HCT116 (cell line): ENCODE data around the gene FLG. TPM values are rescaled to one million over a fixed set of nuclear protein-coding genes. Genes with fewer than 3 reads are reported as not detected.

Source experiments
- ATAC-seq: fragments of 200-7000 bp; cut with Tn5 transposase; 2 replicates; pipeline ENCODE4 v1.9.1; 2020; ENCODE audit warnings: mild to moderate bottlenecking, moderate library complexity
- BruUV-seq: library from RNA; stranded (reverse); fragments of 400-500 nt; replicated peaks from 2 replicates; lab custom pipeline; 2021; lab: Mats Ljungman, UMichigan
- CTCF ChIA-PET: fragments of 300-600 bp; sonication (Branson Sonifier 250); formaldehyde crosslinking; loops from one replicate; lab custom pipeline; 2021; ENCODE audit warnings: antibody characterized with exemption; lab: Charles Lee
- POLR2A ChIA-PET: fragments of 300-600, 350-600 bp; sonication (Branson Sonifier 250); formaldehyde crosslinking; loops from one replicate; lab custom pipeline; 2021; ENCODE audit warnings: antibody characterized with exemption; lab: Charles Lee
- RAD21 ChIA-PET, 2 experiments: fragments of 300-600 bp; sonication (Branson Sonifier 250); formaldehyde crosslinking; loops; one replicate each; lab custom pipeline; 2023; ENCODE audit warnings: low total read pairs in 2 of 2; ENCODE audit not compliant: uncharacterized antibody in 2 of 2, unreplicated experiment in 2 of 2, low non-redundant PET in 1 of 2; lab: Charles Lee
- DNase-seq: peaks from one replicate; pipeline ENCODE4 v3.0.0-alpha.2; 2010; ENCODE audit warnings: low read depth, low spot score
- H2AFZ ChIP-seq: fragments of 200-600 bp; shearing (Covaris generic), sonication (generic); 2 replicates; pipeline ENCODE4 v1.6.1; 2017; ENCODE audit warnings: low read depth, mixed run types, mixed read lengths, antibody characterized with exemption, low read length; ENCODE audit not compliant: poor library complexity, severe bottlenecking
- H3K27ac ChIP-seq: 2 replicates; pipeline ENCODE4 v1.5.1; 2012; ENCODE audit warnings: low read depth, low read length
- H3K27me3 ChIP-seq: fragments of 200-600 bp; sonication (generic); 2 replicates; pipeline ENCODE4 v1.6.1; 2016; ENCODE audit warnings: mixed run types, low read length, mixed read lengths; ENCODE audit not compliant: insufficient read depth
- H3K36me3 ChIP-seq, 2 experiments: fragments of 200-500 bp in 1 of 2; fragments of 200-600 bp in 1 of 2; sonication (Bioruptor generic) in 1 of 2; sonication (generic) in 1 of 2; 2 replicates each; pipeline versions ENCODE4 v1.5.1 to v1.6.1; 2014 to 2016; ENCODE audit warnings: low read length in 2 of 2, inconsistent platforms in 1 of 2, mixed read lengths in 1 of 2, mixed run types in 1 of 2; ENCODE audit not compliant: insufficient read depth in 2 of 2, control insufficient read depth in 1 of 2
- H3K4me1 ChIP-seq, 2 experiments: fragments of 200-600 bp in 1 of 2; sonication (generic) in 1 of 2; 2 replicates each; pipeline versions ENCODE4 v1.5.1 to v1.6.1; 2012 to 2017; ENCODE audit warnings: low read length in 2 of 2, inconsistent platforms in 1 of 2, mild to moderate bottlenecking in 1 of 2, mixed read lengths in 1 of 2, mixed run types in 1 of 2, moderate library complexity in 1 of 2; ENCODE audit not compliant: insufficient read depth in 2 of 2, control insufficient read depth in 1 of 2
- H3K4me2 ChIP-seq: fragments of 200-600 bp; sonication (generic); 2 replicates; pipeline ENCODE4 v1.6.1; 2017; ENCODE audit warnings: mixed run types, low read length, mixed read lengths
- H3K4me3 ChIP-seq, 2 experiments: fragments of 200-600 bp in 1 of 2; sonication (generic) in 1 of 2; replicated peaks in 1 of 2; 2 replicates each; pipeline ENCODE4 v1.5.1; 2011 to 2016; ENCODE audit warnings: low read length in 2 of 2, control low read depth in 1 of 2, low read depth in 1 of 2, mild to moderate bottlenecking in 1 of 2, mixed read lengths in 1 of 2, mixed run types in 1 of 2
- H3K79me2 ChIP-seq: fragments of 200-600 bp; sonication (generic); 2 replicates; pipeline ENCODE4 v1.6.1; 2017; ENCODE audit warnings: mild to moderate bottlenecking, mixed run types, low read length, moderate library complexity, mixed read lengths; ENCODE audit not compliant: insufficient read depth
- H3K9ac ChIP-seq: fragments of 200-600 bp; sonication (generic); 2 replicates; pipeline ENCODE4 v1.6.1; 2016; ENCODE audit warnings: low read length, mixed read lengths
- H3K9me2 ChIP-seq: fragments of 200-600 bp; sonication (generic), shearing (Covaris generic); 2 replicates; pipeline ENCODE4 v1.6.1; 2017; ENCODE audit warnings: mixed run types, mild to moderate bottlenecking, moderate library complexity; ENCODE audit not compliant: insufficient read depth
- H3K9me3 ChIP-seq, 2 experiments: fragments of 200-500 bp in 1 of 2; fragments of 200-600 bp in 1 of 2; sonication (Bioruptor generic) in 1 of 2; sonication (generic) in 1 of 2; 2 replicates each; pipeline ENCODE4 v1.6.1; 2014 to 2017; ENCODE audit warnings: low read length in 2 of 2, mixed read lengths in 2 of 2, inconsistent platforms in 1 of 2, low read depth in 1 of 2, mild to moderate bottlenecking in 1 of 2, mixed run types in 1 of 2, moderate library complexity in 1 of 2; ENCODE audit not compliant: control insufficient read depth in 1 of 2, insufficient read depth in 1 of 2
- H4K20me1 ChIP-seq: fragments of 200-600 bp; sonication (generic), shearing (Covaris generic); 2 replicates; pipeline ENCODE4 v1.6.1; 2017; ENCODE audit warnings: mixed run types, mild to moderate bottlenecking, moderate library complexity; ENCODE audit not compliant: insufficient read depth
- CBX3 ChIP-seq: IDR thresholded peaks from 2 replicates; pipeline ENCODE4 v1.6.1; 2012; ENCODE audit warnings: low read depth
- CTCF ChIP-seq, 3 experiments: fragments of 200-600 bp in 1 of 3; sonication (generic) in 1 of 3; IDR thresholded peaks in 2 of 3; conservative IDR thresholded peaks in 1 of 3; 2 replicates each; pipeline ENCODE4 v1.5.1; 2012 to 2017; ENCODE audit warnings: low read depth in 2 of 3, low read length in 2 of 3, antibody characterized with exemption in 1 of 3, borderline replicate concordance in 1 of 3, control low read depth in 1 of 3, mild to moderate bottlenecking in 1 of 3, mixed read lengths in 1 of 3, mixed run types in 1 of 3, moderate library complexity in 1 of 3; ENCODE audit not compliant: insufficient read depth in 1 of 3
- ELF1 ChIP-seq: IDR thresholded peaks from 2 replicates; pipeline ENCODE4 v1.6.1; 2012; ENCODE audit warnings: low read depth, borderline replicate concordance
- EZH2 ChIP-seq: fragments of 200-600 bp; sonication (generic); IDR thresholded peaks from 2 replicates; pipeline ENCODE4 v1.6.1; 2017; ENCODE audit warnings: antibody characterized with exemption, mixed run types
- EZH2phosphoT487 ChIP-seq: fragments of 200-600 bp; IDR thresholded peaks from 2 replicates; pipeline ENCODE4 v1.6.1; 2018; ENCODE audit warnings: antibody characterized with exemption, borderline replicate concordance
- JUND ChIP-seq: IDR thresholded peaks from 2 replicates; pipeline ENCODE4 v1.6.1; 2012
- MAX ChIP-seq: IDR thresholded peaks from 2 replicates; pipeline ENCODE4 v1.6.1; 2012
- RAD21 ChIP-seq: IDR thresholded peaks from 2 replicates; pipeline ENCODE4 v1.6.1; 2012; ENCODE audit warnings: low read depth, mild to moderate bottlenecking
- SIN3A ChIP-seq: IDR thresholded peaks from 2 replicates; pipeline ENCODE4 v1.6.1; 2012; ENCODE audit warnings: low read depth
- SRF ChIP-seq: IDR thresholded peaks from 2 replicates; pipeline ENCODE4 v1.6.1; 2012; ENCODE audit warnings: low read depth
- TCF7L2 ChIP-seq: IDR thresholded peaks from 2 replicates; pipeline ENCODE4 v1.7.0; 2011; ENCODE audit warnings: borderline replicate concordance, inconsistent platforms; ENCODE audit not compliant: insufficient read depth, insufficient read length; ENCODE audit errors: extremely low read depth
- YY1 ChIP-seq: IDR thresholded peaks from 2 replicates; pipeline ENCODE4 v1.6.1; 2011; ENCODE audit warnings: low read length, low read depth, moderate library complexity, mild to moderate bottlenecking; ENCODE audit not compliant: insufficient replicate concordance; ENCODE audit errors: extremely low read depth
- ZFX ChIP-seq: fragments of 450-650 bp; IDR thresholded peaks from 2 replicates; pipeline ENCODE4 v1.6.1; 2017
- ZNF274 ChIP-seq: fragments of 200-500 bp; sonication (Bioruptor generic); IDR thresholded peaks from 2 replicates; pipeline ENCODE4 v1.6.1; 2014; ENCODE audit warnings: mild to moderate bottlenecking, low read depth, low read length, inconsistent platforms
- intact Hi-C: fragments of 100-400 bp; cut with micrococcal nuclease; formaldehyde crosslinking; loops from 2 replicates; pipeline ENCODE4 v1.10.0; 2022
- total RNA-seq: library from RNA; stranded (reverse); gene quantifications from one replicate; pipeline ENCODE4 v1.2.1, GENCODE V29; 2021; ENCODE audit not compliant: unreplicated experiment

Gene FLG
- total RNA-seq, 1 experiment from 2014 or later: 0.02 TPM

GRCh38 chr1:152347116-152347728 lies 22.2 kb upstream of the FLG start:
- H3K4me1 ChIP-seq: no peaks in the 10 kb centered on the region
- intact Hi-C loops: loop anchor here (2.0 to 5.0 kb wide), 4 partner anchors 105 to 294 kb away; no protein-coding TSS in a partner anchor
- H3K79me2 ChIP-seq: no peaks in the 10 kb centered on the region
- no TSS peak for BruUV-seq
- ATAC-seq: peak; percentile 81
- no peaks in the 10 kb centered on the region for H3K9me2 ChIP-seq
- no peak overlapping the region for H3K9ac ChIP-seq
- no peaks in the 10 kb centered on the region for H4K20me1 ChIP-seq
- ChIA-PET POLR2A (interaction anchor here (1.3 kb wide), 1 partner anchor 111 kb away, joined by 4 read pairs; no protein-coding TSS in a partner anchor), CTCF (interaction anchor here (0.6 to 2.6 kb wide), 21 partner anchors 10 to 238 kb away, joined by 3 to 39 read pairs (median 4); no protein-coding TSS in a partner anchor), RAD21 (interaction anchor here in 1 of 2 experiments (1.4 kb wide), 1 partner anchor 111 kb away, joined by 5 read pairs; no protein-coding TSS in a partner anchor)
- no peak overlapping the region for H3K4me2 ChIP-seq
- TF ChIP-seq CTCF (IDR thresholded peaks at IDR 0.05 in 2 of 3, conservative IDR thresholded peaks at IDR 0.05 in 1 of 3; ENCODE audit: borderline replicate concordance in 1 of 3, insufficient read depth in 1 of 3, low read depth in 2 of 3, low read length in 2 of 3) (peak; percentile 54 to 90 (median 81); a peak in 5 of 6 replicates), ZNF274 (no peak), MAX (no peak), ZFX (no peak), RAD21 (peak; percentile 57)
- no peak overlapping the region for H3K4me3 ChIP-seq
- H3K9me3 ChIP-seq: no peaks in the 10 kb centered on the region
- H3K36me3 ChIP-seq: no peaks in the 10 kb centered on the region
- H3K27me3 ChIP-seq: peaks cover 23% of the 10 kb centered on the region
- H2AFZ ChIP-seq: no peak overlapping the region
- DNase-seq: peak; percentile 61
- no peak overlapping the region for H3K27ac ChIP-seq

- BruUV-seq: no TSS peak
- ChIA-PET POLR2A (no interaction called here), RAD21 (no interaction called here), CTCF (no interaction called here)
- H3K9me3 ChIP-seq: no peaks in the 10 kb centered on the region
- H3K27ac ChIP-seq: no peak overlapping the region
- ATAC-seq: no peak
- no peaks in the 10 kb centered on the region for H3K79me2 ChIP-seq
- no peaks in the 10 kb centered on the region for H4K20me1 ChIP-seq
- H3K36me3 ChIP-seq: no peaks in the 10 kb centered on the region
- no peak overlapping the region for H2AFZ ChIP-seq
- H3K4me3 ChIP-seq: no peak overlapping the region
- DNase-seq: no peak
- H3K27me3 ChIP-seq: peaks cover 33% of the 10 kb centered on the region
- H3K9me2 ChIP-seq: no peaks in the 10 kb centered on the region
- H3K9ac ChIP-seq: no peak overlapping the region
- TF ChIP-seq EZH2phosphoT487 (no peak), CTCF (IDR thresholded peaks at IDR 0.05 in 2 of 3, conservative IDR thresholded peaks at IDR 0.05 in 1 of 3; ENCODE audit: borderline replicate concordance in 1 of 3, insufficient read depth in 1 of 3, low read depth in 2 of 3, low read length in 2 of 3) (no peak), CBX3 (no peak), SIN3A (no peak), ELF1 (no peak), ZFX (no peak), YY1 (no peak), EZH2 (no peak), JUND (no peak), TCF7L2 (no peak), SRF (no peak), RAD21 (no peak)
- intact Hi-C loops: no loop called here
- H3K4me1 ChIP-seq: no peaks in the 10 kb centered on the region
- no peak overlapping the region for H3K4me2 ChIP-seq
These were observed 19.4 kb upstream of the FLG start for GRCh38 chr1:152344438-152344837.
